Stimulated activated CD8-positive, alpha-beta memory T cell treated with anti-CD3 and anti-CD28 coated beads, Interleukin-4, amount 100 ng/mL, for 4 hours (primary cell): ENCODE data around the gene ARAF.

Experiments
- DNase-seq, 2 donors: peaks; one replicate each; pipeline ENCODE4 v3.0.0-alpha.2; 2020; ENCODE audit warnings: low read depth in 2 of 2, low spot score in 1 of 2

ARAF gene

DNA sequence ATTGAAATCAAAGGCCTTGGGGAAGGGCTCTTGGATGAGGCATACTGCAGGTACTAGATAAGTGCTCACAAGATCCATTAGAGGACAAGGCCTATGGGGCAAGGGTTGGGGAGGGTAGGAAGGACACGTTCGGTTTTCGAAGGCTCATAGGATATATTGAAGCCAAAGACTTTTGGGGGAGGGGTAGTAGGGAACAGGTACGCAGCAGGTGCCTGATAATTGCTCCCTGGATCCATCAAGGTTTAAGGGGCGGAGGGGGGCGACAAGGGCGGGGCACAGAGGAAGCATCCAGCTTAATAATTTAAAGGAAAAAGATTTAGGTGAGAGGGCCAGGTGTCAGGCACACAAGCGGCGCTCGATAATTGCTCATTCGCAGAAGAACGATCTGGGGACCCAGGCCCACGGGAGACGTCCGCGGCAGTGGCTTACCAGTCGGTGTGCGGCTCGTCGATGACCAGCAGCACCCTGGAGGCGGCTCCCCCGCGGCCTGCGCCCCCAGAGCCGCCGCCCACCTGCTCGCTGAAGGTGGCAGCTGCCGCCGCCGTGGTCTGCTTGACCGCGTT, 58.0 kb downstream of the ARAF start:
- no peak for DNase-seq

DNA sequence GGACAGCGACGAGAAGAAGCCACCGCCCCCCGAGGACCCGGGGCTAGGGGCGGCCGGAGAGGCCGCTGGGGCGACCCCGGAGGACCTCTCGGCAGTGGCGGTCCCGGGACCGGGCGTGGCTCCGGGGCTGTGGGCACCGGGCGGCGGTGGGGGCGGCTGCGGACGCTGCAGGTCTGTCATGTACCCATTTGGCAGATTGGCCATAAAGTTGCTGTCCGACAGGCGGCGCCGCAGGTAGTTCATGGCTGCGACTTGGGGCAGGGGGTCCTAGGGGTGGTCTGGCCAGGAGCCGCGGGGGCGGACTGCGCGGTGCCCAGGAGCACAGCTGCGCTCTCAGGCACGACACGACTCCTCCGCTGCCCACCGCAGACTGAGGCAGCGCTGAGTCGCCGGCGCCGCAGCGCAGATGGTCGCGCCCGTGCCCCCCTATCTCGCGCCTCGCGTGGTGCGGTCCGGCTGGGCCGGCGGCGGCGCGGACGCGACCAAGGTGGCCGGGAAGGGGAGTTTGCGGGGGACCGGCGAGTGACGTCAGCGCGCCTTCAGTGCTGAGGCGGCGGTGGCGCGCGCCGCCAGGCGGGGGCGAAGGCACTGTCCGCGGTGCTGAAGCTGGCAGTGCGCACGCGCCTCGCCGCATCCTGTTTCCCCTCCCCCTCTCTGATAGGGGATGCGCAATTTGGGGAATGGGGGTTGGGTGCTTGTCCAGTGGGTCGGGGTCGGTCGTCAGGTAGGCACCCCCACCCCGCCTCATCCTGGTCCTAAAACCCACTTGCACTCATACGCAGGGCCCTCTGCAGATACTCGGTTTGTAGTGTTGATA, 58.7 kb downstream of the ARAF start, which contains the start of gene SYN1:
Gene SYN1 (minus strand): TSS at position 372 of the 817 bp plus-strand sequence. CDS start 129 bp downstream, at position 243.
- DNase-seq = peak; percentile 44 to 61

DNA sequence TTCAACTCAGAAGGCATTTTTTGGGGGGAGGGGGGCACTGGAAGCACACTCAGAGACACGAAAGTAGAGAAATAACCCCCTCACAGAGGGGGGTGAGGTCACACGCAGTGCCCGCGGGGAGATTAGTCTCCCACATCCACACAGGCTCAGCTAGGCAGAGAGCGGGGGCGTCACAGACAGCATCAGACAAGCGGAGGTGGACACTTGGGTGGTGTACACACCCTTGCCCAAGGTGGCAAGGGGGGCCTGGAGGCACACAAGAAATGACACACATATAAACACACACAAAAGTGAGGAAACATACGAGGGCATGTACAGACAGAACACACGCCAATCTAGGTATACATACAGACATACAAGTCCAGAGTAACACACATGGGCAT, 59.3 kb downstream of the ARAF start:
- no peak for DNase-seq
